CD14-positive monocyte (primary cell): ENCODE measurements around the gene TMEM87A. TPM values are rescaled to one million over a fixed set of nuclear protein-coding genes. Genes with fewer than 3 reads are reported as not detected.

Experiments used
- DNase-seq, 3 donors: peaks; one replicate each; pipeline ENCODE4 v3.0.0-alpha.2; 2011 to 2022
- H2AFZ ChIP-seq: 2 replicates; pipeline ENCODE4 v1.6.0; 2012; ENCODE audit warnings: mild to moderate bottlenecking, low read depth, low read length, inconsistent platforms; ENCODE audit not compliant: insufficient read depth, poor library complexity, severe bottlenecking
- H3K27ac ChIP-seq, 2 donors: 1 replicate in 1 of 2; 2 replicates in 1 of 2; pipeline ENCODE4 v1.5.1; 2012 to 2013; ENCODE audit warnings: low read length in 2 of 2, control low read depth in 1 of 2, inconsistent platforms in 1 of 2, low read depth in 1 of 2, mild to moderate bottlenecking in 1 of 2
- H3K27me3 ChIP-seq, 2 donors: one replicate each; pipeline versions ENCODE4 v1.6.0 to v1.6.1; 2011 to 2013; ENCODE audit warnings: low read length in 2 of 2; ENCODE audit not compliant: control insufficient read depth in 2 of 2, insufficient read depth in 2 of 2
- H3K36me3 ChIP-seq, 2 donors: replicated peaks in 1 of 2; 1 replicate in 1 of 2; 2 replicates in 1 of 2; pipeline versions ENCODE4 v1.5.1 to v1.6.1; 2012 to 2013; ENCODE audit warnings: low read length in 2 of 2, control low read depth in 1 of 2, inconsistent platforms in 1 of 2, mild to moderate bottlenecking in 1 of 2; ENCODE audit not compliant: insufficient read depth in 2 of 2, control insufficient read depth in 1 of 2
- H3K4me1 ChIP-seq, 2 donors: 1 replicate in 1 of 2; 2 replicates in 1 of 2; pipeline versions ENCODE4 v1.5.1 to v1.6.1; 2012 to 2013; ENCODE audit warnings: low read length in 2 of 2, control low read depth in 1 of 2, inconsistent platforms in 1 of 2, mild to moderate bottlenecking in 1 of 2, moderate library complexity in 1 of 2; ENCODE audit not compliant: insufficient read depth in 2 of 2, control insufficient read depth in 1 of 2
- H3K4me2 ChIP-seq: replicated peaks from 2 replicates; pipeline ENCODE3; 2012; ENCODE audit warnings: low read length, moderate library complexity, mild to moderate bottlenecking; ENCODE audit not compliant: poor library complexity, severe bottlenecking; ENCODE audit errors: extremely low read depth
- H3K4me3 ChIP-seq, 3 experiments: fragments of 200-600 bp in 1 of 3; sonication (generic) in 1 of 3; replicated peaks in 1 of 3; 1 replicate in 2 of 3; 2 replicates in 1 of 3; pipeline ENCODE4 v1.5.1; 2011 to 2013; ENCODE audit warnings: low read length in 3 of 3, mild to moderate bottlenecking in 3 of 3, control low read depth in 2 of 3, low read depth in 2 of 3, inconsistent platforms in 1 of 3, moderate library complexity in 1 of 3
- H3K79me2 ChIP-seq: 2 replicates; pipeline ENCODE4 v1.6.0; 2012; ENCODE audit warnings: mild to moderate bottlenecking, control low read depth, inconsistent platforms, low read length, moderate library complexity; ENCODE audit not compliant: insufficient read depth
- H3K9ac ChIP-seq: 2 replicates; pipeline ENCODE4 v1.6.0; 2017; ENCODE audit warnings: low read length, mild to moderate bottlenecking; ENCODE audit not compliant: insufficient read depth, poor library complexity, severe bottlenecking
- H3K9me3 ChIP-seq, 2 donors: replicated peaks in 1 of 2; 1 replicate in 1 of 2; 2 replicates in 1 of 2; pipeline versions ENCODE4 v1.5.1 to v1.6.1; 2012 to 2013; ENCODE audit warnings: low read length in 2 of 2, control low read depth in 1 of 2; ENCODE audit not compliant: control insufficient read depth in 1 of 2, insufficient read depth in 1 of 2
- H4K20me1 ChIP-seq: 2 replicates; pipeline ENCODE4 v1.6.0; 2012; ENCODE audit warnings: mild to moderate bottlenecking, low read length, control low read depth, moderate library complexity; ENCODE audit not compliant: insufficient read depth
- H3K27ac Mint-ChIP-seq, 7 donors: one replicate each; pipeline ENCODE4 v1.8.0; 2020; ENCODE audit warnings: mild to moderate bottlenecking in 7 of 7, mixed read lengths in 7 of 7, moderate library complexity in 6 of 7, inconsistent platforms in 2 of 7
- H3K27me3 Mint-ChIP-seq, 3 donors: one replicate each; pipeline ENCODE4 v1.8.0; 2021 to 2022; ENCODE audit warnings: low read depth in 3 of 3, mild to moderate bottlenecking in 3 of 3, mixed read lengths in 3 of 3, moderate library complexity in 3 of 3, inconsistent platforms in 1 of 3
- H3K36me3 Mint-ChIP-seq, 2 donors: one replicate each; pipeline ENCODE4 v1.8.0; 2020; ENCODE audit warnings: mixed read lengths in 2 of 2, inconsistent platforms in 1 of 2, mild to moderate bottlenecking in 1 of 2
- H3K4me1 Mint-ChIP-seq: one replicate; pipeline ENCODE4 v1.8.0; 2020; ENCODE audit warnings: mild to moderate bottlenecking, mixed read lengths
- H3K4me3 Mint-ChIP-seq, 2 donors: one replicate each; pipeline ENCODE4 v1.8.0; 2020; ENCODE audit warnings: mild to moderate bottlenecking in 2 of 2, mixed read lengths in 2 of 2, moderate library complexity in 1 of 2
- H3K9me3 Mint-ChIP-seq, 7 donors: one replicate each; pipeline ENCODE4 v1.8.0; 2020 to 2022; ENCODE audit warnings: mixed read lengths in 7 of 7, mild to moderate bottlenecking in 6 of 7, moderate library complexity in 6 of 7, inconsistent platforms in 2 of 7
- CTCF ChIP-seq: fragments of 200-600 bp; IDR thresholded peaks from one replicate; pipeline ENCODE4 v1.8.0; 2022; ENCODE audit warnings: antibody characterized with exemption, mild to moderate bottlenecking
- WGBS: methylation state at CpG from one replicate; pipeline ENCODE4 v1.1.5; 2013; ENCODE audit warnings: missing lambda C conversion rate; ENCODE audit not compliant: insufficient coverage; 5-methylcytosine and 5-hydroxymethylcytosine counted together
- intact Hi-C, 2 donors: fragments of 100-400 bp; cut with micrococcal nuclease; formaldehyde crosslinking; loops; one replicate each; pipeline versions ENCODE4 v1.15.0 to v1.15.1; 2023
- polyA plus RNA-seq, 3 donors: library from polyadenylated mRNA; depleted of rRNA in 1 of 3; unstranded in 2 of 3; stranded (reverse) in 1 of 3; fragments of 300-500 nt in 2 of 3; fragments of >200 nt in 1 of 3; fragmentation: Illumina TruSeq in 2 of 3; gene quantifications; 1 replicate in 2 of 3; 2 replicates in 1 of 3; pipeline ENCODE4 v1.2.3, GENCODE V29; 2012 to 2021

TMEM87A gene
- polyA plus RNA-seq, 3 donors = 24.4 to 49.4 (median 39.3) TPM

- no peak overlapping the region for H2AFZ ChIP-seq
- Mint-ChIP-seq H3K9me3 (peaks cover 0 to 2% (median 0%) of the 10 kb centered on the region in 7 donors), H3K4me1 (peaks cover 2% of the 10 kb centered on the region), H3K27ac (no peak overlapping the region), H3K27me3 (no peaks in the 10 kb centered on the region), H3K4me3 (no peak overlapping the region), H3K36me3 (peaks cover 61 to 90% of the 10 kb centered on the region in 2 donors)
- no peak overlapping the region for H3K9ac ChIP-seq
- peaks cover 25% of the 10 kb centered on the region for H4K20me1 ChIP-seq
- TF ChIP-seq CTCF = no peak
- H3K4me1 ChIP-seq = no peaks in the 10 kb centered on the region
- intact Hi-C loops = no loop called here
- 100% methylated on average over 4 of the region's 8 CpGs for WGBS
- DNase-seq = no peak
- no peak overlapping the region for H3K4me2 ChIP-seq
- no peaks in the 10 kb centered on the region for H3K9me3 ChIP-seq
- H3K27me3 ChIP-seq = no peaks in the 10 kb centered on the region
- no peak overlapping the region for H3K27ac ChIP-seq
- H3K4me3 ChIP-seq = no peak overlapping the region
- peaks cover 29% of the 10 kb centered on the region for H3K79me2 ChIP-seq
- peaks cover 52 to 79% of the 10 kb centered on the region in 2 donors for H3K36me3 ChIP-seq
Observed at GRCh38 chr15:42191610-42192346, 81.5 kb downstream of the TMEM87A start.

GRCh38 chr15:42190370-42190769 is 82.9 kb downstream of the TMEM87A start:
- Histone ChIP-seq H3K36me3 (peaks cover 66 to 93% of the 10 kb centered on the region in 2 donors), H2AFZ (no peak overlapping the region), H3K27me3 (no peaks in the 10 kb centered on the region), H3K9me3 (no peaks in the 10 kb centered on the region), H4K20me1 (peaks cover 25% of the 10 kb centered on the region), H3K4me3 (no peak overlapping the region), H3K27ac (no peak overlapping the region), H3K4me2 (no peak overlapping the region), H3K79me2 (peaks cover 29% of the 10 kb centered on the region), H3K4me1 (no peaks in the 10 kb centered on the region), H3K9ac (no peak overlapping the region)
- H3K4me3 Mint-ChIP-seq = no peak overlapping the region
- no peak for DNase-seq
- no peaks in the 10 kb centered on the region for H3K27me3 Mint-ChIP-seq
- TF ChIP-seq CTCF = no peak
- peaks cover 0 to 2% (median 0%) of the 10 kb centered on the region in 7 donors for H3K9me3 Mint-ChIP-seq
- no peak overlapping the region for H3K27ac Mint-ChIP-seq
- H3K4me1 Mint-ChIP-seq = peaks cover 2% of the 10 kb centered on the region
- intact Hi-C loops = no loop called here
- peaks cover 68 to 93% of the 10 kb centered on the region in 2 donors for H3K36me3 Mint-ChIP-seq
- WGBS = 100% methylated on average over 2 of the region's 2 CpGs
